Mucosa of stomach (tissue), 1 donor: Measurements from ENCODE around the gene KCNC4.

Source experiments
- H3K27me3 ChIP-seq: one replicate; pipeline ENCODE4 v1.7.0; 2013; ENCODE audit warnings: mild to moderate bottlenecking, low read length; ENCODE audit not compliant: control insufficient read depth, insufficient read depth
- H3K36me3 ChIP-seq: one replicate; pipeline ENCODE4 v1.7.0; 2013; ENCODE audit warnings: low read length; ENCODE audit not compliant: control insufficient read depth, insufficient read depth
- H3K4me1 ChIP-seq: one replicate; pipeline ENCODE4 v1.7.0; 2013; ENCODE audit warnings: mild to moderate bottlenecking, low read length; ENCODE audit not compliant: control insufficient read depth, insufficient read depth
- H3K4me3 ChIP-seq: one replicate; pipeline ENCODE4 v1.7.0; 2013; ENCODE audit warnings: low read length
- H3K9ac ChIP-seq: one replicate; pipeline ENCODE4 v1.7.0; 2013; ENCODE audit warnings: mild to moderate bottlenecking, low read length, moderate library complexity
- H3K9me3 ChIP-seq: one replicate; pipeline ENCODE4 v1.7.0; 2013; ENCODE audit warnings: mild to moderate bottlenecking, low read length, moderate library complexity; ENCODE audit not compliant: control insufficient read depth
- donor health status: Pancreatic carcinoma.

KCNC4 gene

DNA sequence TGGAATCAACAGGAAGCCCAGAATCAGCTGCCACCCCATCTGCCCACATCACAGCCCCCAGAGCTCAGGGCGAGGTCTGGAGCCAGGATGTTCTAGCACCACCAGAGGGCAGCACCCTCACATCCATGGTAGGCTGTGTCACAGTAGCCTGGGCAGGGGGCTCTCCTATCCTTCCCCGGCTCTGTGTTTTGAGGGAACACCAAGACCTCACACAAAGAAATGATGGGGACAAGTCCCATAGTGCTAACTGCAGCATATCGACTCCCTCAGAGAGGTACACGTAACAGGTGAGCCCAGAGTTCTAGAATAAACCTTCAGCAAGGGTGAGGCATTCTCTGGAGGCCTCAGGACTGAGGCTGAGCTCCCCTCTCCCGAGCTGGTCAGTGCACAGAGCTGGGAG, 2.3 kb upstream of the KCNC4 start:
- Histone ChIP-seq H3K4me1 (peaks cover 30% of the 10 kb centered on the region), H3K9ac (no peak overlapping the region), H3K4me3 (no peak overlapping the region), H3K36me3 (no peaks in the 10 kb centered on the region), H3K27me3 (peaks cover 20% of the 10 kb centered on the region), H3K9me3 (no peaks in the 10 kb centered on the region)

DNA sequence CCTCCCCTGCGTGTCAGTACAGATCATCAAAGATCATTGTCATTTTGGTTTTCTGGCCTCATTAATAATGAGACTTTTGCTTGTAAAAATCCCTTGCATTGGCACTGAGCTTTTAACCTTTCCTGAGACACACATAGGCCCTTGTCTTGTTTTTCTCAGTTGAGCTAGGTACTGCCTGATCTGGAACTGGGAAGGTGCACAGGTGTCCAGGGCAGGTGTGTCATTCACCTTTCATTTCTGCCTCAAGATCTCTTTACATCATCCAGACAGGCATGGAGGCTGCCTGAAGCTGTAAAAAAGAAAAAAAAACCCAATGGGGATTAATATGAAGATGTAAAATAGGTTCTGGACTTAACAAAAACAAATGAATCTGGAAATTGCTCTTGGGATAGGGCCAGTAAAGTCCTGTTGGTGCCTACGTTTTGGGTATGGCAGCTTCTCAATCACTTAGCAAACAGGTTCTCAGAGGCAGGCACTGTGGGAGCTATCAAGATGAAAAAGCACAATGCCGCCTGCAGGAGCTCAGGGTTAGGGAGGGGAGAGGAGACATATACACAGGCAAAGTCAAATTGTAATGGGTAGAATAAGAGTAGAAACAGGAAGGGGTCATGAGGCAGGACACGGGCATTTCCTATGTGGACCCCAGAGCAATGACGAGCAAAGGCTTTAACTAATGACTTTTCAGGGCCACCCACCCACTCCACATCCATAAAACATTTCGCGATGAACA, 1.0 kb upstream of the KCNC4 start:
- Histone ChIP-seq H3K27me3 (peaks cover 20% of the 10 kb centered on the region), H3K4me1 (peaks cover 25% of the 10 kb centered on the region), H3K9ac (peak overlapping the region; percentile 71), H3K36me3 (no peaks in the 10 kb centered on the region), H3K4me3 (no peak overlapping the region), H3K9me3 (no peaks in the 10 kb centered on the region)

DNA sequence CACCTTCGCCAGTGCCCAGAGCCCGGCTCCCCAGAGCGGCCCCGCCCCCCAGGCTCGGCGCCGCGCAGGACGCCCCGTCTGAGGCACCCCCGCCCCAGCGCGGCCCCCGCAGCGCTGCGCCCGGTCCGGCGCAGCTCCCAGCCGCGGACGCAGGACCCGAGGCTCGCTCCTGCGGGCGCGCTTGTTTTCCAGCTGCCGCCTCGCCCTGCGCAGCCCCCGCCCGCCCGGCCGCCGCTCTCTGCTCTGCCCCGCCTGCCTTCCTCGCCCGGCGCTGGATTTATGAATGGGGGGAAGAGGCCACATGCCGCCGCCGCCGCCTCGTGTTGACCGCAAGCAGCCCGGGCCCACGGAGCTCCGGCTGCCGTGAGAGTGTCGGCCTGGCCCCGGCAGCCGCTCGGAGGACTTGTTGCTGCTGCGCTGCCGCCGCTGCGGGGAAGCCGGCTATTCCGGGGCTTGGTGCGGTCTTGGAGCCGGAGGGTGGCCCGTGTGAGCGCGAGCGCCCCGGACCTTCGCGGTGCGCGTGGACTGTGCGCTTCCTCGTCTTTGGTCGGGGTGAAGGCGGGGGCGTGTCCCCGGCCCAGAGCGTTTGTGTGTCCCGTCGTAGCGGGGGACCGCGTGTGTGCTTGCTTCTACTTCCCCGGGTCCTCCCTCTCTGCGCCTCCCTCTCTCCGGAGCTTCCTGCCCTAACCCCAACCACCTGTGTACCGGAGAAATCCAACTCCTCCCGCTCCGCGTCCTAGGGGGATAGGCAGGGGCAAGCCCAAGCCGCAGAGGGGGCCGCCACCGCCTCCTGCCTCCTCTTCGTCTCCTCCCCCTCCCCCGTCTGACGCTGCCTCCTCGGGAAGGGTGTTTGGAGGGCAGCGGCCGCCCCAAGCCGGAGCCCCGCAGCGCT, 736 bp downstream of the KCNC4 start:
- Histone ChIP-seq H3K36me3 (no peaks in the 10 kb centered on the region), H3K27me3 (peaks cover 22% of the 10 kb centered on the region), H3K9ac (peak overlapping the region; percentile 58), H3K4me3 (peak overlapping the region; percentile 25), H3K4me1 (peaks cover 35% of the 10 kb centered on the region), H3K9me3 (no peaks in the 10 kb centered on the region)

DNA sequence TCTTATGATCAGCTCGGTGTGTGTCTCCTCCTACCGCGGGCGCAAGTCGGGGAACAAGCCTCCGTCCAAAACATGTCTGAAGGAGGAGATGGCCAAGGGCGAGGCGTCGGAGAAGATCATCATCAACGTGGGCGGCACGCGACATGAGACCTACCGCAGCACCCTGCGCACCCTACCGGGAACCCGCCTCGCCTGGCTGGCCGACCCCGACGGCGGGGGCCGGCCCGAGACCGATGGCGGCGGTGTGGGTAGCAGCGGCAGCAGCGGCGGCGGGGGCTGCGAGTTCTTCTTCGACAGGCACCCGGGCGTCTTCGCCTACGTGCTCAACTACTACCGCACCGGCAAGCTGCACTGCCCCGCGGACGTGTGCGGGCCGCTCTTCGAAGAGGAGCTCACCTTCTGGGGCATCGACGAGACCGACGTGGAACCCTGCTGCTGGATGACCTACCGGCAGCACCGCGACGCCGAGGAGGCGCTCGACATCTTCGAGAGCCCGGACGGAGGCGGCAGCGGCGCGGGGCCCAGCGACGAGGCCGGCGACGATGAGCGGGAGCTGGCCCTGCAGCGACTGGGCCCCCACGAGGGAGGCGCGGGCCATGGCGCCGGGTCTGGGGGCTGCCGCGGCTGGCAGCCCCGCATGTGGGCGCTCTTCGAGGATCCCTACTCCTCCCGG, 1.5 kb downstream of the KCNC4 start:
- Histone ChIP-seq H3K9ac (peak overlapping the region; percentile 58), H3K4me3 (peak overlapping the region; percentile 25), H3K36me3 (no peaks in the 10 kb centered on the region), H3K4me1 (peaks cover 35% of the 10 kb centered on the region), H3K9me3 (no peaks in the 10 kb centered on the region), H3K27me3 (peaks cover 22% of the 10 kb centered on the region)

DNA sequence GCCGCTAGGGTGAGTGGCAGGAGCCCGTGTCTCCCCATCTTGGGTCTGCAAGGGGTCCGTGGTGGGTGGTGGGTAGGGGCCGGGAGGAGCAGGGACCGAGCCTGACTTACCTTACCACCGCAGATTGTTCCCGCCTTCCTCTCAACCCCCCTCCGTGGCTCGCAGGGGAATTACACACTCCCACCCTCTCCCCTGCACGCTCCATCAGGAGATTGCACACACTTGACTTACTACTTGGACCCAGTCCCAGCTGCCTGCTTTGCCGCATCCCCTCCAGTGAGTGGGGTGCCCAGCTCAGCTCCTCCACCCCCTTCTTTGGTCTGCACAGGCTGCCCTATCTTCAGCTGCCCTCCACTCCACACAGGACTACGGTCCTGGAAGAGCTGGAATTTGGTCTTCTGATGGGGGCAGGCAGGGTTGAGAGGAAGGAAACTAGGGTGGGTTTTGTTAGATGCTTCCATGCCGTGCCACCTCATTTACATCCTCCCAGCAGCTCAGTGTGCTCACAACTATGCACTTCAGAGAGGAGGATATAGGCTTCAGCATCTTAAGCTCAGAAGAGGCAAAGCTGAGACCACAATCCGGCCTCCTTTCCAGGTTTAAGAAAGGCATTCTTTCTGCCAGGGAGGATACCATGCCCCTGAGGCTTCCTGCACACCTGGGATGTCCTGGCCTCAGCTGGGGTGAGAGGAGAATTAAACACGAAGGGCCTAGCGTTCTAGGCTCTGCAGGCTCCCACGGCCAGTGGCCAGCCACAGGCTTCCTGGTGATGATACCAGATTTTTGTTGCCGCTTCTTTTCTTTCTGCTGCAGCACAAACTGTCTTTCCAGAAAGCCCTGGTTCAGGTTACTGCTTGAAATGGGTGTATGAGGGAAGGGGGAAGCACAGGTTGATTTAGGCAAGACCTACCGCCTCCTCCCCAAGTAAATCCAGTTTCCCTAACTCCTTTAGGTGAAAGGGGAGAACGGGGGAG, 2.3 kb downstream of the KCNC4 start:
- Histone ChIP-seq H3K9me3 (no peaks in the 10 kb centered on the region), H3K27me3 (peaks cover 22% of the 10 kb centered on the region), H3K4me1 (peaks cover 35% of the 10 kb centered on the region), H3K36me3 (no peaks in the 10 kb centered on the region), H3K9ac (no peak overlapping the region), H3K4me3 (no peak overlapping the region)

DNA sequence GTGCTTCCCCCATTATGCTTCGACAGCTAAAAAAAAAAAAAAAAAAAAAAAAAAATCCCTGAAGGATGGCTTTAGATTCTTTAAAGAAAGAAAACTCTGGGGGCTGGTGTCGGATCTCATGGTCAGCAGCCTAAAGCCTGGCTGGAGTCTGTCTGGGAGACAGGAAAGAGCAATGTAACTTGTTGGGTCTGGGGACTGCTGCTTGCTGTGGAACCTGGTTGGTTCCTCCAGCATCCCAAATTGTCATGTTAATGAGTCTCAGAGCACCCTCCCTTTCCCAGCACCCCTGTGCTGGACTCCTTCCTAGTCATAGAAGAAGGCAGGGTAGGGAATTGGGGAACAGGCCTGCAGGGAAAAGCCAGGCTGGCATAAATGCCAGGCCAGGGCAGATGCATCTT, 3.0 kb downstream of the KCNC4 start:
- H3K4me3 ChIP-seq: no peak overlapping the region
- no peak overlapping the region for H3K9ac ChIP-seq
- no peaks in the 10 kb centered on the region for H3K36me3 ChIP-seq
- H3K9me3 ChIP-seq: no peaks in the 10 kb centered on the region
- peaks cover 22% of the 10 kb centered on the region for H3K27me3 ChIP-seq
- peaks cover 35% of the 10 kb centered on the region for H3K4me1 ChIP-seq

DNA sequence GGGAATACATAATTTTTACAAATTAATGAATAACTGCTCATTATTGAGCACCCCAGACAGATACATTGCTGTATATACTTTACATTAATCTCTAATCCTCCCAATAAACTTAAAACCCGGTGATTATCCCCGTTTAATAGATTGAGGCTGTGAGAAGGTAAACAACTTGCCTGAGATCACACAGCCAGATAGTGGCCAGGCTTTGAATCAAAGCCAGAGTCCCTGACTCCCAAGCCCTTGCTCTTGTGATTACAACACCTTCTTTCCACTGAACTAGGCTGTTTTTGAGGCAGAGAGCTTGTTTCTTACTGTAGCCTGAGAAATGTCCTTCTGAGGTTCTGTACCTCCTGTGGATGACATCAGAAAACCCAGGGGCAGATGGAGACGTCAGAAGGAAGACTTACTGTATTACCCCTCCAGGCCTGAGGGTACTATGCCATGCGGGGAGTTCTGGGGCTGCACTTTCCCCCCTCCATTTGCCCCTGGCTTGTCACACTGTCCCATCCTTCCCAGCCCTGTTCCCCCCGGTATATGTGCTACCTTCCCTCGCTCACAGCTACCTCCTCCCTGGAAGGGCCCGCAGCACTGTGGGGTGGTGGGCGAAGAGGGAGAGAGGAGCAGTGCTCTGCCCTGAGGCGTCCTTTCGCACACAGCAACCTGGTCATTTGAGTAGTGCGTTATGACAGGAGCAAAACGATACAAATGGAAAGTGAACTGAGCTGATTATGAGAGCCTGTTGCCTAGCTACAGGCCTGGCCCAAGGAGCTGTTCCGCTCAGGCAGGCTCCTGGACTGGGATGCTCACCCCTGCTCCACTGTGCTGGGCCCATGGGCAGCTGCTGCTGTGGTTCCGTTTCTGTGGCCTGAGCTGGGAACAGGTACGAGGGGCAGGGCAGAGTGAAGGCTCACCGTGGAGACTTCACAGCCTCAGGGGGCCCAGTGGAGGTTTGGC, 4.6 kb downstream of the KCNC4 start:
- peak overlapping the region; percentile 37 for H3K9ac ChIP-seq
- H3K36me3 ChIP-seq: no peaks in the 10 kb centered on the region
- H3K9me3 ChIP-seq: no peaks in the 10 kb centered on the region
- peaks cover 22% of the 10 kb centered on the region for H3K27me3 ChIP-seq
- no peak overlapping the region for H3K4me3 ChIP-seq
- peaks cover 26% of the 10 kb centered on the region for H3K4me1 ChIP-seq

DNA sequence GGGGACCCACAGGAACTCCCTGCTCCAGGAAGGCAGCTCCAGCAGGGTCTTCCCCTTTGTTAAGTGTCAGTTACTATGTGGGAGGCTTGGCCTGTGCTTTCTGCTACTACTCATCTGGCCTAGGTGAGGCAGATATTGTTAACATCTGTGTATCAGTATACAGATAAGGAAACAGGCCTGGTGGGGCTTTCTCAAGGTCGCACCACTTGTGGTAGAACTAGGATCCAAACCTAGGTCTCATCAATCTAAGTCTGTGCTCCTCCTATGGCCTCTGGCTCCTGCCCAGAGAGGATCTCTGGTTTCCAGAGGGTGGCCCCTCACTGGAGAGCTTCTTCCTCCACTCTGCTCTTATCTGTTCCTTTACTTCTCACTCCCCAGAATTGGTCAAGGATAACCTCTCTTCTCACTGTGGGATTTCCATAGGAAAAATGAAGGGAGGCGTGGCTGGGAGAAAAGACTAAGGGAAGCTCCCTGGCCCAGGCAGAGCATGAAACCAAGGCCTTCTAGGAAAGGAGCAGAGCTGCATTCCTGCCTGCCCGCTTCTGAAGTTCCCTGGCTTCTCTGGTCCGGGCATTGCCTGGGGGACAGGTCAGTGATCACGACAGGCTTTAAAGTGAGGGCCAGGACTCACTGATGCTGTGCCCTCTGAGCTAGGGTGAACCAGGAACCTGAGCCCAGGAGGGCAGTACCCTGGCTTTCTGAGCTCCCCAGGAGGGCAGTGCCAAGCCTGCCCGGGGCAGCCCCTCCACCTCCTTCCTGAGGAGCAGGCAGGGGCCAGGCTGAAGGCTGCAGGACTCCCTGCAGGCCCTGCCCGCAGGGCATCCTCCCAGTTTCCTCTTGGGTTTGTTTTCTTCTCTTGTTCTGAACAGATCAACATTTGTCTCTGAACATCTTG, 5.8 kb downstream of the KCNC4 start:
- H3K9ac ChIP-seq: no peak overlapping the region
- no peak overlapping the region for H3K4me3 ChIP-seq
- H3K36me3 ChIP-seq: no peaks in the 10 kb centered on the region
- peaks cover 21% of the 10 kb centered on the region for H3K27me3 ChIP-seq
- no peaks in the 10 kb centered on the region for H3K9me3 ChIP-seq
- peaks cover 23% of the 10 kb centered on the region for H3K4me1 ChIP-seq

DNA sequence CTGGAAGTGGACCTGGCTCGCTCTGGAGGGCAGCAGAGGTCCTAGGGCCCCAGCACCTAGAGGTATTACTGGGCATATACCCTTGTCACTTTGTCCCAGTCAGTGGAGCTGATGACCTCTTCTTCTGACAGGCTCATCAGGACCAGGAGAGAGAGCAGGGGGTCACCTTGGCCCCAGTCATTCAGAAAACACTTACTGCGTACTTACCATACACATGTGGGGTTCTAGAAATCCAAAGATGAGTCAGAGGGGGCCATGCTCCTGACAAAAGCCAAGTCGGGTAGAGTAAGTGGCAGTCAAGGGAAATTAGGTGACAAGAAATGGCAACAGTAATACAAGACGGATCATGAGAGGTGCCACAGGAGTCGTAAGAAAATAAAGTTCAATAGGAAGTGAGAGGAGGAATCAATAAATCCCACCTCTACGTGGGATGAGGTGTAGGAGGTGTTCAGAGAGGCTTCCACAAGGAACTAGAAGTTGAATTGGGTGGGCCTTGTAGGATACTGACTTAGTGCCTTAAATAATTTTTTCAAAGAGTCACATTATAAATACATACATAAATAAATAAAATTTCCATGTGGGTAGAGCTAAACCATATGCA, 6.8 kb downstream of the KCNC4 start:
- H3K4me3 ChIP-seq: no peak overlapping the region
- H3K27me3 ChIP-seq: peaks cover 10% of the 10 kb centered on the region
- no peaks in the 10 kb centered on the region for H3K36me3 ChIP-seq
- peaks cover 14% of the 10 kb centered on the region for H3K4me1 ChIP-seq
- no peak overlapping the region for H3K9ac ChIP-seq
- H3K9me3 ChIP-seq: no peaks in the 10 kb centered on the region

DNA sequence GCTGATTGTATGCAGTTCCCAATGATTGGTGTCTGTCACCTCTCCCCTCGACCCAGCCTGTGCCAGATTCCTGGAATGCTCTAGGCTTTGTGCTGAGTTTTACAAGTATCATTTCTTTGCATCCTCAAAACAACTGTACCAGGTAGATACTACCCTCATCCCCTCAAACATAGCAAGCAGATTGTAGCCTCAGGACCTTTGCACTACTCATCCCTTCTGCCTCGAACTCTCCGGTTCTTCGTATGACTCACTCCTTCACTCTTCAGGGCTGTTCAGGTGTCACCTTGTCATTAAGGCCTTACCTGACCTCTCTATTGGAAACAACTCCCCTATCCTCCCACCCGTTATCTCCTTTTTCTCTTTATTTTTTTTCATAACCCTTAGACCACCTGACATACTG, 8.0 kb downstream of the KCNC4 start:
- Histone ChIP-seq H3K9me3 (no peaks in the 10 kb centered on the region), H3K9ac (no peak overlapping the region), H3K27me3 (peaks cover 2% of the 10 kb centered on the region), H3K4me1 (peaks cover 11% of the 10 kb centered on the region), H3K4me3 (no peak overlapping the region), H3K36me3 (no peaks in the 10 kb centered on the region)
